Rectal smooth muscle tissue (tissue), 1 donor: ENCODE results near the gene TAP2.

Experiments used
- H3K27ac ChIP-seq: one replicate; pipeline ENCODE4 v1.7.0; 2013; ENCODE audit warnings: low read depth, low read length, inconsistent platforms
- H3K27me3 ChIP-seq: one replicate; pipeline ENCODE4 v1.7.0; 2013; ENCODE audit warnings: low read length; ENCODE audit not compliant: control insufficient read depth, insufficient read depth
- H3K36me3 ChIP-seq: one replicate; pipeline ENCODE4 v1.7.0; 2013; ENCODE audit warnings: low read length; ENCODE audit not compliant: control insufficient read depth, insufficient read depth
- H3K4me1 ChIP-seq: one replicate; pipeline ENCODE4 v1.7.0; 2013; ENCODE audit warnings: low read length; ENCODE audit not compliant: control insufficient read depth, insufficient read depth
- H3K4me3 ChIP-seq: one replicate; pipeline ENCODE4 v1.7.0; 2013; ENCODE audit warnings: low read length
- H3K9ac ChIP-seq: one replicate; pipeline ENCODE4 v1.7.0; 2013; ENCODE audit warnings: low read length

The TAP2 gene

GRCh38 chr6:32792901-32793435 lies 45.6 kb downstream of the TAP2 start:
- Histone ChIP-seq H3K4me3 (no peak overlapping the region), H3K4me1 (no peaks in the 10 kb centered on the region), H3K36me3 (no peaks in the 10 kb centered on the region), H3K9ac (no peak overlapping the region), H3K27ac (no peak overlapping the region), H3K27me3 (peaks cover 3% of the 10 kb centered on the region)

GRCh38 chr6:32790306-32790705 lies 48.2 kb downstream of the TAP2 start:
- no peaks in the 10 kb centered on the region for H3K27me3 ChIP-seq
- H3K4me3 ChIP-seq, result no peak overlapping the region

More at GRCh38 chr6:32790306-32790705, 48.2 kb downstream of the TAP2 start:
- no peaks in the 10 kb centered on the region for H3K4me1 ChIP-seq
- no peaks in the 10 kb centered on the region for H3K36me3 ChIP-seq
- no peak overlapping the region for H3K9ac ChIP-seq
- H3K27ac ChIP-seq, result no peak overlapping the region
